IPS DF 19.7 (cell line): ENCODE data around the gene MLLT3.

Experiments used
- DNase-seq: peaks from one replicate; pipeline ENCODE4 v3.0.0-alpha.2; 2013; ENCODE audit warnings: low read depth, low spot score

The MLLT3 gene

GRCh38 chr9:20625003-20625349, 2.7 kb upstream of the MLLT3 start:
- no peak for DNase-seq

- DNase-seq: no peak
These were observed 2.1 kb upstream of the MLLT3 start for GRCh38 chr9:20624201-20625002.

GRCh38 chr9:20623748-20624124, 1.4 kb upstream of the MLLT3 start:
- no peak for DNase-seq

- DNase-seq: no peak
These were observed 885 bp upstream of the MLLT3 start for GRCh38 chr9:20623021-20623747.

GRCh38 chr9:20621471-20622329, 599 bp downstream of the MLLT3 start:
- no peak for DNase-seq

GRCh38 chr9:20620650-20621470, 1.4 kb downstream of the MLLT3 start:
- no peak for DNase-seq

GRCh38 chr9:20619487-20620200, 2.7 kb downstream of the MLLT3 start:
- DNase-seq: no peak

GRCh38 chr9:20618361-20618802, 3.9 kb downstream of the MLLT3 start:
- no peak for DNase-seq

- no peak for DNase-seq
These were observed 5.5 kb downstream of the MLLT3 start for GRCh38 chr9:20616808-20617207.

- DNase-seq: no peak
These were observed 7.6 kb downstream of the MLLT3 start for GRCh38 chr9:20614602-20615216.

- DNase-seq: no peak
These were observed 10.5 kb downstream of the MLLT3 start for GRCh38 chr9:20611691-20612287.

GRCh38 chr9:20610591-20610990, 11.7 kb downstream of the MLLT3 start:
- no peak for DNase-seq

GRCh38 chr9:20608582-20608981, 13.7 kb downstream of the MLLT3 start:
- DNase-seq: no peak

- no peak for DNase-seq
These were observed 15.6 kb downstream of the MLLT3 start for GRCh38 chr9:20606652-20607051.

GRCh38 chr9:20604562-20604961, 17.7 kb downstream of the MLLT3 start:
- DNase-seq: no peak

- no peak for DNase-seq
These were observed 18.6 kb downstream of the MLLT3 start for GRCh38 chr9:20603524-20604268.

GRCh38 chr9:20601292-20601691, 21.0 kb downstream of the MLLT3 start:
- no peak for DNase-seq

- DNase-seq: no peak
These were observed 23.1 kb downstream of the MLLT3 start for GRCh38 chr9:20599195-20599594.

GRCh38 chr9:20598367-20598766, 23.9 kb downstream of the MLLT3 start:
- DNase-seq: no peak
